Astrocyte (in vitro differentiated cells and primary cell): ENCODE data around the gene PARVB. TPM values are rescaled to one million over a fixed set of nuclear protein-coding genes. Genes with fewer than 3 reads are reported as not detected.

Source experiments
- DNase-seq: peaks from one replicate; pipeline ENCODE4 v3.0.0-alpha.2; 2010; ENCODE audit warnings: low read depth
- FAIRE-seq: peaks from 2 replicates; lab custom pipeline; 2011; peaks lifted over from hg19 to GRCh38; lab: Jason Lieb, UNC
- H2AFZ ChIP-seq: 2 replicates; pipeline ENCODE4 v1.6.0; 2012; ENCODE audit warnings: low read depth, low read length, inconsistent platforms
- H3K27ac ChIP-seq: 2 replicates; pipeline ENCODE4 v1.5.1; 2011; ENCODE audit warnings: low read depth, low read length, inconsistent platforms
- H3K27me3 ChIP-seq: 2 replicates; pipeline ENCODE4 v1.6.0; 2011; ENCODE audit warnings: low read length, inconsistent platforms; ENCODE audit not compliant: insufficient read depth
- H3K36me3 ChIP-seq: 2 replicates; pipeline ENCODE4 v1.5.1; 2011; ENCODE audit warnings: low read length, inconsistent platforms; ENCODE audit not compliant: insufficient read depth
- H3K4me1 ChIP-seq: 2 replicates; pipeline ENCODE4 v1.5.1; 2011; ENCODE audit warnings: low read length, inconsistent platforms; ENCODE audit not compliant: insufficient read depth
- H3K4me2 ChIP-seq: 2 replicates; pipeline ENCODE4 v1.6.0; 2012; ENCODE audit warnings: low read length, inconsistent platforms
- H3K4me3 ChIP-seq: 2 replicates; pipeline ENCODE4 v1.5.1; 2011; ENCODE audit warnings: low read depth, mild to moderate bottlenecking, low read length, inconsistent platforms; ENCODE audit not compliant: insufficient read depth
- H3K79me2 ChIP-seq: 2 replicates; pipeline ENCODE4 v1.6.0; 2012; ENCODE audit warnings: mild to moderate bottlenecking, low read length, inconsistent platforms; ENCODE audit not compliant: insufficient read depth
- H3K9ac ChIP-seq: 2 replicates; pipeline ENCODE4 v1.6.0; 2012; ENCODE audit warnings: mild to moderate bottlenecking, low read length, inconsistent platforms
- H3K9me3 ChIP-seq: 2 replicates; pipeline ENCODE4 v1.5.1; 2012; ENCODE audit warnings: low read depth, mild to moderate bottlenecking, low read length, inconsistent platforms; ENCODE audit not compliant: insufficient read depth
- H4K20me1 ChIP-seq: 2 replicates; pipeline ENCODE4 v1.6.0; 2012; ENCODE audit warnings: low read length, inconsistent platforms; ENCODE audit not compliant: insufficient read depth
- H3K27ac Mint-ChIP-seq: one replicate; pipeline ENCODE4 v1.8.0; 2021; ENCODE audit warnings: mild to moderate bottlenecking, mixed read lengths; ENCODE audit not compliant: unreplicated experiment
- H3K27me3 Mint-ChIP-seq: one replicate; pipeline ENCODE4 v1.8.0; 2021; ENCODE audit warnings: low read depth, mixed read lengths; ENCODE audit not compliant: unreplicated experiment
- H3K36me3 Mint-ChIP-seq: one replicate; pipeline ENCODE4 v1.8.0; 2021; ENCODE audit warnings: low read depth, mixed read lengths; ENCODE audit not compliant: unreplicated experiment
- H3K4me1 Mint-ChIP-seq: one replicate; pipeline ENCODE4 v1.8.0; 2021; ENCODE audit warnings: low read depth, mixed read lengths; ENCODE audit not compliant: unreplicated experiment
- H3K4me3 Mint-ChIP-seq: one replicate; pipeline ENCODE4 v1.8.0; 2021; ENCODE audit warnings: mild to moderate bottlenecking, moderate library complexity, mixed read lengths; ENCODE audit not compliant: unreplicated experiment
- H3K9me3 Mint-ChIP-seq: one replicate; pipeline ENCODE4 v1.8.0; 2021; ENCODE audit warnings: mild to moderate bottlenecking, mixed read lengths; ENCODE audit not compliant: unreplicated experiment
- CTCF ChIP-seq: IDR thresholded peaks from 2 replicates; pipeline ENCODE4 v1.5.1; 2011; ENCODE audit warnings: low read depth, mild to moderate bottlenecking, inconsistent platforms, low read length, moderate library complexity; ENCODE audit not compliant: insufficient read depth
- EZH2 ChIP-seq: IDR thresholded peaks from 2 replicates; pipeline ENCODE4 v1.6.1; 2012; ENCODE audit warnings: mild to moderate bottlenecking, low read length, inconsistent platforms; ENCODE audit not compliant: insufficient read depth
- total RNA-seq: library from RNA; stranded (reverse); gene quantifications from 2 replicates; pipeline ENCODE4 v1.2.1, GENCODE V29; 2021

Gene PARVB
- total RNA-seq, 1 donor from 2014 or later: 22.0 TPM

GRCh38 chr22:44186121-44186510 lies 162.0 kb downstream of the PARVB start:
- Histone ChIP-seq H3K9me3 (no peaks in the 10 kb centered on the region), H3K9ac (no peak overlapping the region), H4K20me1 (no peaks in the 10 kb centered on the region), H3K27ac (no peak overlapping the region), H2AFZ (no peak overlapping the region), H3K4me3 (no peak overlapping the region), H3K36me3 (no peaks in the 10 kb centered on the region), H3K4me2 (no peak overlapping the region), H3K4me1 (no peaks in the 10 kb centered on the region), H3K27me3 (peaks cover 12% of the 10 kb centered on the region), H3K79me2 (no peaks in the 10 kb centered on the region)
- peaks cover 25% of the 10 kb centered on the region for H3K27me3 Mint-ChIP-seq
- no peaks in the 10 kb centered on the region for H3K9me3 Mint-ChIP-seq
- TF ChIP-seq EZH2 (no peak), CTCF (no peak)
- H3K27ac Mint-ChIP-seq: no peak overlapping the region
- H3K36me3 Mint-ChIP-seq: peaks cover 3% of the 10 kb centered on the region
- no peak for DNase-seq
- H3K4me1 Mint-ChIP-seq: peaks cover 3% of the 10 kb centered on the region
- FAIRE-seq: no peak
- no peak overlapping the region for H3K4me3 Mint-ChIP-seq

- Histone ChIP-seq H3K9me3 (no peaks in the 10 kb centered on the region), H3K36me3 (no peaks in the 10 kb centered on the region), H3K4me3 (no peak overlapping the region), H3K79me2 (no peaks in the 10 kb centered on the region), H3K4me2 (no peak overlapping the region), H3K27me3 (peaks cover 12% of the 10 kb centered on the region), H3K27ac (no peak overlapping the region), H3K9ac (no peak overlapping the region), H4K20me1 (no peaks in the 10 kb centered on the region), H2AFZ (no peak overlapping the region), H3K4me1 (no peaks in the 10 kb centered on the region)
- no peak overlapping the region for H3K27ac Mint-ChIP-seq
- H3K4me1 Mint-ChIP-seq: peaks cover 3% of the 10 kb centered on the region
- DNase-seq (no peak), FAIRE-seq (no peak)
- no peaks in the 10 kb centered on the region for H3K9me3 Mint-ChIP-seq
- no peak overlapping the region for H3K4me3 Mint-ChIP-seq
- no peak for TF ChIP-seq CTCF
- no peak for TF ChIP-seq EZH2
- peaks cover 25% of the 10 kb centered on the region for H3K27me3 Mint-ChIP-seq
- H3K36me3 Mint-ChIP-seq: peaks cover 3% of the 10 kb centered on the region
These were observed 162.6 kb downstream of the PARVB start for GRCh38 chr22:44186737-44187136.

- Histone ChIP-seq H4K20me1 (no peaks in the 10 kb centered on the region), H3K4me2 (no peak overlapping the region), H3K27me3 (peaks cover 8% of the 10 kb centered on the region), H3K4me1 (no peaks in the 10 kb centered on the region), H3K36me3 (no peaks in the 10 kb centered on the region), H3K9ac (no peak overlapping the region), H3K27ac (no peak overlapping the region), H3K79me2 (no peaks in the 10 kb centered on the region), H3K4me3 (no peak overlapping the region), H2AFZ (no peak overlapping the region), H3K9me3 (peaks cover 2% of the 10 kb centered on the region)
- no peaks in the 10 kb centered on the region for H3K9me3 Mint-ChIP-seq
- H3K36me3 Mint-ChIP-seq: peaks cover 3% of the 10 kb centered on the region
- no peak overlapping the region for H3K27ac Mint-ChIP-seq
- FAIRE-seq (no peak), DNase-seq (no peak)
- peaks cover 25% of the 10 kb centered on the region for H3K27me3 Mint-ChIP-seq
- H3K4me1 Mint-ChIP-seq: peaks cover 3% of the 10 kb centered on the region
- TF ChIP-seq CTCF: no peak
- TF ChIP-seq EZH2: no peak
- no peak overlapping the region for H3K4me3 Mint-ChIP-seq
These were observed 163.6 kb downstream of the PARVB start for GRCh38 chr22:44187652-44188230.
